GM23338 (cell line): ENCODE measurements around the gene TCTN1. TPM values are rescaled to one million over a fixed set of nuclear protein-coding genes. Genes with fewer than 3 reads are reported as not detected.
A peak's percentile ranks its signal among the peaks of the same experiment; 100 is the strongest.

Experiments used
- ATAC-seq: fragments of 200-7000 bp; cut with Tn5 transposase; 3 replicates; pipeline ENCODE4 v1.9.1; 2020
- DNase-seq: peaks from one replicate; pipeline ENCODE4 v3.0.0-alpha.2; 2015; ENCODE audit warnings: low spot score
- H2AFZ ChIP-seq: fragments of 200-600 bp; sonication (generic); 2 replicates; pipeline ENCODE4 v1.8.0; 2016; ENCODE audit warnings: antibody characterized with exemption, mild to moderate bottlenecking, moderate library complexity
- H3F3A ChIP-seq: fragments of 200-600 bp; sonication (generic); replicated peaks from 2 replicates; pipeline ENCODE4 v1.8.0; 2017; ENCODE audit warnings: antibody characterized with exemption, mixed run types, low read depth
- H3K27ac ChIP-seq: fragments of 200-600 bp; sonication (generic); 2 replicates; pipeline ENCODE4 v1.6.1; 2016; ENCODE audit warnings: low read depth
- H3K27me3 ChIP-seq: fragments of 200-600 bp; sonication (generic); 2 replicates; pipeline ENCODE4 v1.8.0; 2016; ENCODE audit warnings: mild to moderate bottlenecking, mixed run types, moderate library complexity; ENCODE audit not compliant: insufficient read depth
- H3K36me3 ChIP-seq: fragments of 200-600 bp; sonication (generic); 2 replicates; pipeline ENCODE4 v1.8.0; 2016; ENCODE audit warnings: mild to moderate bottlenecking; ENCODE audit not compliant: insufficient read depth
- H3K4me1 ChIP-seq: fragments of 200-600 bp; sonication (generic); 2 replicates; pipeline ENCODE4 v1.8.0; 2016; ENCODE audit warnings: mild to moderate bottlenecking, moderate library complexity; ENCODE audit not compliant: insufficient read depth
- H3K4me2 ChIP-seq: fragments of 200-600 bp; sonication (generic); 2 replicates; pipeline ENCODE4 v1.7.1; 2017; ENCODE audit warnings: mixed run types
- H3K4me3 ChIP-seq: fragments of 200-600 bp; sonication (generic); 2 replicates; pipeline ENCODE4 v1.6.1; 2016; ENCODE audit warnings: mixed run types
- H3K79me2 ChIP-seq: fragments of 200-600 bp; sonication (generic); replicated peaks from 2 replicates; pipeline ENCODE4 v1.8.0; 2017; ENCODE audit warnings: mild to moderate bottlenecking; ENCODE audit not compliant: insufficient read depth
- H3K9me2 ChIP-seq: fragments of 200-600 bp; sonication (generic); 2 replicates; pipeline ENCODE4 v1.8.0; 2017; ENCODE audit not compliant: insufficient read depth
- H4K20me1 ChIP-seq: fragments of 200-600 bp; sonication (generic); replicated peaks from 2 replicates; pipeline ENCODE4 v1.8.0; 2017; ENCODE audit warnings: mild to moderate bottlenecking; ENCODE audit not compliant: insufficient read depth
- H3K27ac Mint-ChIP-seq: 2 replicates; pipeline ENCODE4 v1.8.0; 2020; ENCODE audit warnings: inconsistent platforms, mild to moderate bottlenecking, moderate library complexity, mixed read lengths
- H3K27me3 Mint-ChIP-seq: 3 replicates; pipeline ENCODE4 v1.8.0; 2022; ENCODE audit warnings: low read depth, mild to moderate bottlenecking, moderate library complexity, mixed read lengths, inconsistent platforms; ENCODE audit not compliant: insufficient read depth, poor library complexity
- H3K36me3 Mint-ChIP-seq: 3 replicates; pipeline ENCODE4 v1.8.0; 2021; ENCODE audit warnings: low read depth, mild to moderate bottlenecking, inconsistent platforms, moderate library complexity, mixed read lengths
- H3K4me1 Mint-ChIP-seq: 3 replicates; pipeline ENCODE4 v1.8.0; 2020; ENCODE audit warnings: mild to moderate bottlenecking, inconsistent platforms, mixed read lengths
- H3K4me3 Mint-ChIP-seq: 3 replicates; pipeline ENCODE4 v1.8.0; 2021; ENCODE audit warnings: moderate library complexity, mild to moderate bottlenecking, inconsistent platforms, mixed read lengths
- H3K9me3 Mint-ChIP-seq: 3 replicates; pipeline ENCODE4 v1.8.0; 2020; ENCODE audit warnings: moderate library complexity, mild to moderate bottlenecking, inconsistent platforms, mixed read lengths
- CREB1 ChIP-seq: fragments of 250-450 bp; sonication (Bioruptor Pico); IDR thresholded peaks from 2 replicates; pipeline ENCODE4 v1.5.0; 2020; ENCODE audit warnings: low read depth, mild to moderate bottlenecking, moderate library complexity
- CTCF ChIP-seq, 2 experiments: fragments of 200-600 bp in 1 of 2; sonication (generic) in 1 of 2; conservative IDR thresholded peaks; 2 replicates each; pipeline versions ENCODE4 v1.5.1 to v1.6.1; 2016 to 2017; ENCODE audit warnings: antibody characterized with exemption in 2 of 2, low read depth in 2 of 2, mild to moderate bottlenecking in 2 of 2, moderate library complexity in 1 of 2
- EZH2 ChIP-seq: fragments of 200-600 bp; sonication (generic); IDR thresholded peaks from one replicate; pipeline ENCODE4 v1.8.0; 2017; ENCODE audit warnings: antibody characterized with exemption, mild to moderate bottlenecking, low read depth; ENCODE audit not compliant: unreplicated experiment
- EZH2phosphoT487 ChIP-seq: fragments of 200-600 bp; sonication (generic); IDR thresholded peaks from one replicate; pipeline ENCODE4 v1.8.1; 2018; ENCODE audit warnings: antibody characterized with exemption; ENCODE audit not compliant: unreplicated experiment
- JUNB ChIP-seq: IDR thresholded peaks from one replicate; pipeline ENCODE4 v1.6.1; 2016; ENCODE audit warnings: antibody characterized with exemption; ENCODE audit not compliant: unreplicated experiment
- NANOG ChIP-seq: IDR thresholded peaks from 2 replicates; pipeline ENCODE4 v1.6.1; 2016; ENCODE audit warnings: antibody characterized with exemption, borderline replicate concordance
- POLR2AphosphoS5 ChIP-seq: IDR thresholded peaks from 2 replicates; pipeline ENCODE4 v1.6.1; 2016; ENCODE audit warnings: antibody characterized with exemption, low read depth
- REST ChIP-seq: IDR thresholded peaks from one replicate; pipeline ENCODE4 v1.6.1; 2018; ENCODE audit warnings: antibody characterized with exemption; ENCODE audit not compliant: unreplicated experiment
- STAT1 ChIP-seq: IDR thresholded peaks from one replicate; pipeline ENCODE4 v1.6.1; 2016; ENCODE audit warnings: antibody characterized with exemption; ENCODE audit not compliant: unreplicated experiment
- ZNF114 ChIP-seq: fragments of 250-450 bp; sonication (Bioruptor Pico); IDR thresholded peaks from 2 replicates; pipeline ENCODE4 v1.5.0; 2020; ENCODE audit warnings: mild to moderate bottlenecking, moderate library complexity
- ZNF331 ChIP-seq: fragments of 250-450 bp; sonication (Bioruptor Pico); IDR thresholded peaks from 2 replicates; pipeline ENCODE4 v1.5.0; 2020; ENCODE audit warnings: low read depth, mild to moderate bottlenecking, moderate library complexity
- polyA plus RNA-seq: library from polyadenylated mRNA; unstranded; fragments of >200 nt; fragmentation: Nextera tagmentation; extraction: Ambion mirVana; gene quantifications from 2 replicates; pipeline ENCODE4 v1.2.1, GENCODE V29; 2016
- total RNA-seq: library from RNA; depleted of rRNA; stranded (reverse); fragments of >200 nt; shearing (Covaris generic); gene quantifications from 2 replicates; pipeline ENCODE4 v1.2.3, GENCODE V29; 2014
- TF ChIP-seq, protein P1 (sequence below): IDR thresholded peaks from 2 replicates; pipeline ENCODE4 v1.6.1; 2016; ENCODE audit warnings: antibody characterized with exemption
- TF ChIP-seq, protein P2 (sequence below): fragments of 250-450 bp; sonication (Bioruptor Pico); IDR thresholded peaks from 2 replicates; pipeline ENCODE4 v1.5.0; 2020; ENCODE audit warnings: mild to moderate bottlenecking, moderate library complexity

TCTN1 gene
- total and polyA plus RNA-seq, 2 experiments from 2014 or later, result 10.6 to 12.4 TPM

DNA sequence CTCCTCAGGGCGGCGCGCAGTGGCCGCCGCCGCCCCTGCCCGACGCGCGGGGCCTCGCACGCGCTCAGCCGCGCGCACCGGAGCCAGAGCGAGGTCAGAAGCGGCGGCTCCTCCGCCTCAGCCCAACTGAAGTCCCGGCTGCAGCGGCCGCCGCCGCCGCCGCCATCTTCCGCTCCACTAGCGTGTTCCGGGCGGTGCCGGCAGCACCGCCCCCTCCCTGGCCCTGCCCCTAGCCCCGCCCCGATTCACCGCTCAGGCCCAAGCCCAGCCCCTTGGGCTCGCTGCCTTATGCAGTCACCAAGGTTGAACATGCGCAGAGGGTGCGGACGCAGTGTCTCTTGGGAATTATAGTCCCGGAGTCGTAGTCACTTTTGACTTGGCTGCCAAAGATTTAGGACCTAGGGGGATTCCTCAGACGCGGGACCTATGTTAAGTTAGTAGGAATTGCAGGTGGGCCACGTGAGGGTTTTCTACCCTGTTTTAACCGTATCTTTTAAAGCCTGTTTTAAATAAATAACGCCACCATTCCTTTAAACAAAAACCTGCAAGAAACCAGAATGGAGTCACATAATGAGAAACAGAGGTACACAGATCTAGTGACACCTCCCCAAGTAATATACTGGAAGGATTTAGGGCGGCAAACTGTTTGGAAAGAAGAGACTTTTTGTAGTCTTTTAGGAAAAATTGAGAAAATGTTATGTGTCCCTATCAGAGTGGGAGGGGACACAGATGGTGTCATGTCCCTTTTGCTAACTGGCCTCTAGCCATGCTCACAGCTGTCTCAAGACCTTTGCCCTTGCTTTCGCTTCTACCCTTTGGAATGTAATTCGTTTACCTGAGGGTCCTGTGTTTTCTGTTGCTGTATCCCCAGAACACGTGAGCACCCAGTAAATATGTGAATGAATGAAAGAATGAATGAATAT lies 30.5 kb upstream of the TCTN1 start, which contains the start of gene PPTC7:
PPTC7 (minus strand) TSS at position 182 of the 923 bp plus-strand sequence. CDS start 287 bp downstream, outside the sequence.
- H3K27ac ChIP-seq, result peak within 1 kb of the TSS; percentile 26; the same call in 1 of the 2 replicates
- peak; percentile 93 for ATAC-seq

More for the DNA sequence above, 30.5 kb upstream of the TCTN1 start, which contains the start of gene PPTC7:
- peak within 1 kb of the TSS; percentile 85 for H3K4me3 Mint-ChIP-seq
- no peak for TF ChIP-seq CTCF (conservative IDR thresholded peaks at IDR 0.05; ENCODE audit: low read depth in 2 of 2)
- TF ChIP-seq, protein P1, sequence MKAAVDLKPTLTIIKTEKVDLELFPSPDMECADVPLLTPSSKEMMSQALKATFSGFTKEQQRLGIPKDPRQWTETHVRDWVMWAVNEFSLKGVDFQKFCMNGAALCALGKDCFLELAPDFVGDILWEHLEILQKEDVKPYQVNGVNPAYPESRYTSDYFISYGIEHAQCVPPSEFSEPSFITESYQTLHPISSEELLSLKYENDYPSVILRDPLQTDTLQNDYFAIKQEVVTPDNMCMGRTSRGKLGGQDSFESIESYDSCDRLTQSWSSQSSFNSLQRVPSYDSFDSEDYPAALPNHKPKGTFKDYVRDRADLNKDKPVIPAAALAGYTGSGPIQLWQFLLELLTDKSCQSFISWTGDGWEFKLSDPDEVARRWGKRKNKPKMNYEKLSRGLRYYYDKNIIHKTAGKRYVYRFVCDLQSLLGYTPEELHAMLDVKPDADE, result peak; percentile 44; the same call in 1 of the 2 replicates
- no peak for TF ChIP-seq REST
- TF ChIP-seq STAT1, result no peak
- peak; percentile 74 for TF ChIP-seq POLR2AphosphoS5
- TF ChIP-seq NANOG, result no peak
- TF ChIP-seq CREB1 (CRISPR knock-in tag), result peak; percentile 18; the same call in 1 of the 2 replicates
- TF ChIP-seq EZH2, result no peak
- TF ChIP-seq ZNF114 (CRISPR knock-in tag), result no peak
- no peak for TF ChIP-seq ZNF331 (CRISPR knock-in tag)
- TF ChIP-seq EZH2phosphoT487, result no peak
- TF ChIP-seq JUNB, result no peak
- TF ChIP-seq, protein P2, sequence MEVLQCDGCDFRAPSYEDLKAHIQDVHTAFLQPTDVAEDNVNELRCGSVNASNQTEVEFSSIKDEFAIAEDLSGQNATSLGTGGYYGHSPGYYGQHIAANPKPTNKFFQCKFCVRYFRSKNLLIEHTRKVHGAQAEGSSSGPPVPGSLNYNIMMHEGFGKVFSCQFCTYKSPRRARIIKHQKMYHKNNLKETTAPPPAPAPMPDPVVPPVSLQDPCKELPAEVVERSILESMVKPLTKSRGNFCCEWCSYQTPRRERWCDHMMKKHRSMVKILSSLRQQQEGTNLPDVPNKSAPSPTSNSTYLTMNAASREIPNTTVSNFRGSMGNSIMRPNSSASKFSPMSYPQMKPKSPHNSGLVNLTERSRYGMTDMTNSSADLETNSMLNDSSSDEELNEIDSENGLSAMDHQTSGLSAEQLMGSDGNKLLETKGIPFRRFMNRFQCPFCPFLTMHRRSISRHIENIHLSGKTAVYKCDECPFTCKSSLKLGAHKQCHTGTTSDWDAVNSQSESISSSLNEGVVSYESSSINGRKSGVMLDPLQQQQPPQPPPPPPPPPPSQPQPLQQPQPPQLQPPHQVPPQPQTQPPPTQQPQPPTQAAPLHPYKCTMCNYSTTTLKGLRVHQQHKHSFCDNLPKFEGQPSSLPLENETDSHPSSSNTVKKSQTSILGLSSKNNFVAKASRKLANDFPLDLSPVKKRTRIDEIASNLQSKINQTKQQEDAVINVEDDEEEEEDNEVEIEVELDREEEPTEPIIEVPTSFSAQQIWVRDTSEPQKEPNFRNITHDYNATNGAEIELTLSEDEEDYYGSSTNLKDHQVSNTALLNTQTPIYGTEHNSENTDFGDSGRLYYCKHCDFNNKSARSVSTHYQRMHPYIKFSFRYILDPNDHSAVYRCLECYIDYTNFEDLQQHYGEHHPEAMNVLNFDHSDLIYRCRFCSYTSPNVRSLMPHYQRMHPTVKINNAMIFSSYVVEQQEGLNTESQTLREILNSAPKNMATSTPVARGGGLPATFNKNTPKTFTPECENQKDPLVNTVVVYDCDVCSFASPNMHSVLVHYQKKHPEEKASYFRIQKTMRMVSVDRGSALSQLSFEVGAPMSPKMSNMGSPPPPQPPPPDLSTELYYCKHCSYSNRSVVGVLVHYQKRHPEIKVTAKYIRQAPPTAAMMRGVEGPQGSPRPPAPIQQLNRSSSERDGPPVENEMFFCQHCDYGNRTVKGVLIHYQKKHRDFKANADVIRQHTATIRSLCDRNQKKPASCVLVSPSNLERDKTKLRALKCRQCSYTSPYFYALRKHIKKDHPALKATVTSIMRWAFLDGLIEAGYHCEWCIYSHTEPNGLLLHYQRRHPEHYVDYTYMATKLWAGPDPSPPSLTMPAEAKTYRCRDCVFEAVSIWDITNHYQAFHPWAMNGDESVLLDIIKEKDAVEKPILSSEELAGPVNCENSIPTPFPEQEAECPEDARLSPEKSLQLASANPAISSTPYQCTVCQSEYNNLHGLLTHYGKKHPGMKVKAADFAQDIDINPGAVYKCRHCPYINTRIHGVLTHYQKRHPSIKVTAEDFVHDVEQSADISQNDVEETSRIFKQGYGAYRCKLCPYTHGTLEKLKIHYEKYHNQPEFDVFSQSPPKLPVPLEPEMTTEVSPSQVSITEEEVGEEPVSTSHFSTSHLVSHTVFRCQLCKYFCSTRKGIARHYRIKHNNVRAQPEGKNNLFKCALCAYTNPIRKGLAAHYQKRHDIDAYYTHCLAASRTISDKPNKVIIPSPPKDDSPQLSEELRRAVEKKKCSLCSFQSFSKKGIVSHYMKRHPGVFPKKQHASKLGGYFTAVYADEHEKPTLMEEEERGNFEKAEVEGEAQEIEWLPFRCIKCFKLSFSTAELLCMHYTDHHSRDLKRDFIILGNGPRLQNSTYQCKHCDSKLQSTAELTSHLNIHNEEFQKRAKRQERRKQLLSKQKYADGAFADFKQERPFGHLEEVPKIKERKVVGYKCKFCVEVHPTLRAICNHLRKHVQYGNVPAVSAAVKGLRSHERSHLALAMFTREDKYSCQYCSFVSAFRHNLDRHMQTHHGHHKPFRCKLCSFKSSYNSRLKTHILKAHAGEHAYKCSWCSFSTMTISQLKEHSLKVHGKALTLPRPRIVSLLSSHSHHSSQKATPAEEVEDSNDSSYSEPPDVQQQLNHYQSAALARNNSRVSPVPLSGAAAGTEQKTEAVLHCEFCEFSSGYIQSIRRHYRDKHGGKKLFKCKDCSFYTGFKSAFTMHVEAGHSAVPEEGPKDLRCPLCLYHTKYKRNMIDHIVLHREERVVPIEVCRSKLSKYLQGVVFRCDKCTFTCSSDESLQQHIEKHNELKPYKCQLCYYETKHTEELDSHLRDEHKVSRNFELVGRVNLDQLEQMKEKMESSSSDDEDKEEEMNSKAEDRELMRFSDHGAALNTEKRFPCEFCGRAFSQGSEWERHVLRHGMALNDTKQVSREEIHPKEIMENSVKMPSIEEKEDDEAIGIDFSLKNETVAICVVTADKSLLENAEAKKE (CRISPR knock-in tag), result no peak
- peaks cover 48% of the 10 kb centered on the region for H3K4me1 Mint-ChIP-seq
- Histone ChIP-seq H3K4me2 (peak within 1 kb of the TSS; percentile 95), H3F3A (no peaks in the 10 kb centered on the region), H3K9me2 (no peaks in the 10 kb centered on the region), H2AFZ (peak within 1 kb of the TSS; percentile 39), H3K27me3 (no peaks in the 10 kb centered on the region), H3K4me3 (peak within 1 kb of the TSS; percentile 93), H3K4me1 (peaks cover 27% of the 10 kb centered on the region; the same call in 1 of the 2 replicates), H3K79me2 (peaks cover 44% of the 10 kb centered on the region), H4K20me1 (peaks cover 35% of the 10 kb centered on the region), H3K36me3 (no peaks in the 10 kb centered on the region)
- DNase-seq, result peak; percentile 98
- peak within 1 kb of the TSS; percentile 63 for H3K27ac Mint-ChIP-seq
- no peaks in the 10 kb centered on the region for H3K9me3 Mint-ChIP-seq
- H3K36me3 Mint-ChIP-seq, result no peaks in the 10 kb centered on the region; the same call in 2 of the 3 replicates
- peaks cover 24% of the 10 kb centered on the region for H3K27me3 Mint-ChIP-seq
